Kidney epithelial cell (primary cell): ENCODE data around the gene RAD51B. TPM values are rescaled to one million over a fixed set of nuclear protein-coding genes. Genes with fewer than 3 reads are reported as not detected.

Source experiments
- DNase-seq: peaks from one replicate; pipeline ENCODE4 v3.0.0-alpha.2; 2010; ENCODE audit warnings: low read depth
- H3K27me3 ChIP-seq: 2 replicates; pipeline ENCODE4 v1.6.0; 2011; ENCODE audit warnings: low read length; ENCODE audit not compliant: control insufficient read depth, insufficient read depth
- H3K36me3 ChIP-seq: 2 replicates; pipeline ENCODE4 v1.5.1; 2011; ENCODE audit warnings: low read length; ENCODE audit not compliant: control insufficient read depth, insufficient read depth
- H3K4me3 ChIP-seq: 2 replicates; pipeline ENCODE4 v1.5.1; 2011; ENCODE audit warnings: low read depth, mild to moderate bottlenecking, control low read depth, low read length
- total RNA-seq: library from RNA; depleted of rRNA; stranded (reverse); fragments of >200 nt; gene quantifications from 2 replicates; pipeline ENCODE4 v1.2.3, GENCODE V29; 2015
- TF ChIP-seq, protein P1 (sequence below): IDR thresholded peaks from 2 replicates; pipeline ENCODE4 v1.5.1; 2011; ENCODE audit warnings: mild to moderate bottlenecking, moderate library complexity, low read length, control low read depth, inconsistent platforms; ENCODE audit not compliant: insufficient read depth, poor library complexity, severe bottlenecking

RAD51B gene
- total RNA-seq, 1 donor from 2014 or later = 9.5 TPM

DNA sequence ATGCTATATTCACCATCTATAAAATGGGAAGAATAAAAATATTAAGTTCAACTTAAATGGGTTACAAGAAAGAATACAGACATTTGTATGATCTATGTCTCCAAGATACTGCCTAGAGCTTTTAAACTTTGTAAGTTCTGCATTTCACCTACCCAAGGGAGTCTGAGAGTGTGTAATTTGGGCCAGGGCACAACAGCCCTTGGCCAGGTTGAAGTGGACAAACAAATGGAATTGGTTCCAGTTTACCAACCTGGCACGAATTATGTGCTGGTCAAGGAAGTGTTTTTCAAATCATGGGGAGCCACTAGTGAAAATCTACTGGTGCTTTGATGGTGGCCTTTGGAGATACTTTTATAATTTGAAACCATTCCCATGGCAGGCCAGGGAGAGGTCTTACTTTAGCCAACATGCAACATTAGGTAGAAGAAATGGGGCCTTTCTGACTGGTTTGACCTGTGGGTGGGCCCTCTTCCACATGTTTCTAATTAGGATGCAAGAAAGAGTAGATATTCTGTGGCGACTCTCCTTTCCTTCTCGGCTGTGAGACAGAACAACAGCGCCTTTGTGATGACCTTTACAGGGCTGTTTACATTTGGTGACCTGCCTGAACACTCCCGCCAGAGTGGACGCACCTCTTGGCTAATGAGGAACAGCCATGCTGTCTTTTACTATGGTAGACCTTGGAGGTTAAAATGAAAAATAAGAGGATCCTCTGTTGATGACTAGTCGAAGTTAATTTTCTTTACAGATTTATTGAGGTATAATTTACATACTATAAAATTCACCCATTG is 496.7 kb downstream of the RAD51B start:
- no peak for DNase-seq
- Histone ChIP-seq H3K27me3 (no peaks in the 10 kb centered on the region), H3K4me3 (no peak overlapping the region), H3K36me3 (no peaks in the 10 kb centered on the region)
- TF ChIP-seq, protein P1, sequence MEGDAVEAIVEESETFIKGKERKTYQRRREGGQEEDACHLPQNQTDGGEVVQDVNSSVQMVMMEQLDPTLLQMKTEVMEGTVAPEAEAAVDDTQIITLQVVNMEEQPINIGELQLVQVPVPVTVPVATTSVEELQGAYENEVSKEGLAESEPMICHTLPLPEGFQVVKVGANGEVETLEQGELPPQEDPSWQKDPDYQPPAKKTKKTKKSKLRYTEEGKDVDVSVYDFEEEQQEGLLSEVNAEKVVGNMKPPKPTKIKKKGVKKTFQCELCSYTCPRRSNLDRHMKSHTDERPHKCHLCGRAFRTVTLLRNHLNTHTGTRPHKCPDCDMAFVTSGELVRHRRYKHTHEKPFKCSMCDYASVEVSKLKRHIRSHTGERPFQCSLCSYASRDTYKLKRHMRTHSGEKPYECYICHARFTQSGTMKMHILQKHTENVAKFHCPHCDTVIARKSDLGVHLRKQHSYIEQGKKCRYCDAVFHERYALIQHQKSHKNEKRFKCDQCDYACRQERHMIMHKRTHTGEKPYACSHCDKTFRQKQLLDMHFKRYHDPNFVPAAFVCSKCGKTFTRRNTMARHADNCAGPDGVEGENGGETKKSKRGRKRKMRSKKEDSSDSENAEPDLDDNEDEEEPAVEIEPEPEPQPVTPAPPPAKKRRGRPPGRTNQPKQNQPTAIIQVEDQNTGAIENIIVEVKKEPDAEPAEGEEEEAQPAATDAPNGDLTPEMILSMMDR = no peak

DNA sequence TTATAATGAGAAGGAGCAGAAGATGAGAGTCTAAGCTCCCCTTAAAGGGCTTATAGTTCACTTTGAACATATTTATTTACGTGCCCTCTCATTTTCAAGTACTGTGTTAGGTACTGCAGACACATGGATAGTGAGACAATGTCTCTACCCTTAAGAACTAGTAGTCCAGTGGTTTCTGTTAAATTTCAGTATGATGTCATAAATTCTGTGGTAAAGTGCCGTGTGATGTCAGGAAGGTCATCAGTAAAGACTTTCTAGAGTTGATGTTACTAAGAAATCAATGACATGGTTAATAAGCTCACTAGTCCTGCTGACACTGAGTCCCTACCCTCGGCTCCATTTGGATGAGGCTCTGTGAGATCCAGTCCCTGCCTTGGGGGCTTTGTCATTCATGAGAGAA is 497.7 kb downstream of the RAD51B start:
- TF ChIP-seq, protein P1 = no peak
- DNase-seq = no peak
- no peak overlapping the region for H3K4me3 ChIP-seq

DNA sequence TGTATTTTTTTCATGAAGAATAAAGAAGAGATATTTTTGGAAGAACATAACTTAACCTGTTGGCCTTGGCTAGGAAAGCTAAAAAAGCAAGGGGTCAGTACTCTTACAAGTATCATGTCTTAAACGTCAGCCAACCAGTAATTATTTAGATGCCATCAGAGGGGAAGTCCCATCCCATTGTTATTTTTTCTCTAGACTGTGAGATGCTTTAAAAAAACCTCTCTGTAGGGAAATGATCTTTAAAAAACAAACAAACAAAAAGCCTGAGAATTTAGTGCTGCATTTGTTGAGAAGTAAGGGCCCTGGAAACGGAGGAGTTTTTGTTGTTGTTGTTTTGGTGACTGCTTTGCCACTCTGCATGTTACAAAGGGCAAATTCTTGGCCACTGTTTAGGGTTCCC is 499.2 kb downstream of the RAD51B start:
- Histone ChIP-seq H3K36me3 (no peaks in the 10 kb centered on the region), H3K4me3 (no peak overlapping the region), H3K27me3 (no peaks in the 10 kb centered on the region)
- TF ChIP-seq, protein P1 = no peak
- DNase-seq = no peak

More for the DNA sequence above, 497.7 kb downstream of the RAD51B start:
- no peaks in the 10 kb centered on the region for H3K36me3 ChIP-seq
- no peaks in the 10 kb centered on the region for H3K27me3 ChIP-seq

DNA sequence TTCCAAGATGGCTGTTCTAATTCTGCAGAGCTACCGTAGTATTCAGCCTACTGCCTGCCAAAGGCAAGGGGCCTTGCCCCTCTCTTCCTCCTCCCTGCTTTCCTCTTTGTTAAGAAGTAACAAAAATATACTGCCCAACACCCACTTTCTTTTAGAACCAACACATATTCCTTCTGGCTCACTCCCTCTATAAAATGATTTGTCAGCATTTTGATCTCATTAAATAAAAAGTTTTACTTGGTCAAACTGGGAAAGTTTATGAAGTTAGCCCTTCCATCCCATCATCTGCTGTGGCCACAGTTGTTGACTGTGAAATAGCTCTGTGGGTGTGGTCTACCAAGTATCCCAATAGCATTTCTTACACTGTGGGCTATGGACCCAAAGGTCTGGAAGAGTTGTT is 500.9 kb downstream of the RAD51B start:
- Histone ChIP-seq H3K27me3 (no peaks in the 10 kb centered on the region), H3K4me3 (no peak overlapping the region), H3K36me3 (no peaks in the 10 kb centered on the region)
- DNase-seq = no peak
- TF ChIP-seq, protein P1 = no peak

DNA sequence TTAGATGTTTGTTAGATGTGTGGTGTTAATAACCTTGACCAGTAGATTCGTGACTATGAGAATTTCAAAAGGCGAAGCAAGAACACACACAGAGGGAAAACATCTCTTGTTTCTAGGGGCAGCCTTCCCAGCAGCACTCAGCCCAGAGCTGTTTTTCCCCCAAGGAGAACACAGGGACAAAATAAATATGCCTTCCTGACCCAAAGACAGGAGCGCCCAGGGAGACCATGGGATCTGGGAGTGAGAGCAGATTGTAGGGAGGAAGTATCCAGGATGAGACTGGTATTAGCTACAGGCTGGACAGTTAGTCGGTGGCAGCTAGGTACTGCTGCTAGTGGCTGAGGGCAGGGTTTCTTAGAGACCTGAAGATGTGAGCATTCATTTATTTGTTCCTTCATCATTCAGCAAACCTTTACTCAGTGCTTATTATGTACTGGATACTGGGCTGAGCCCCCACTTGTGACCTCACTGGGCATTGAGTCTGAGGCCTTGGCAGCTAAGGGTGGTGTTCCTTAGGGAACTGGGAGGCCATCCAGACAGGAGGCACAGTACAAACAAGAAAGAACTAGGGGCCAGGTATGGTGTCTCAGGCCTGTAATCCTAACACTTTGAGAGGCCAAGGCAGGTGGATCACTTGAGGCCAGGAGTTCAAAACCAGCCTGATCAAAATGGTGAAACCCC is 503.5 kb downstream of the RAD51B start:
- H3K36me3 ChIP-seq = no peaks in the 10 kb centered on the region
- H3K27me3 ChIP-seq = no peaks in the 10 kb centered on the region
- no peak for DNase-seq
- TF ChIP-seq, protein P1 = no peak
- H3K4me3 ChIP-seq = no peak overlapping the region
